Adrenal gland (tissue), 5 donors: ENCODE data around the gene ADK.
A peak's percentile ranks its signal among the peaks of the same experiment; 100 is the strongest.

Experiments used
- POLR2A ChIP-seq, 2 donors: fragments of 450-650 bp; IDR thresholded peaks; one replicate each; pipeline ENCODE4 v1.6.1; 2017; ENCODE audit warnings: antibody characterized with exemption in 2 of 2, mild to moderate bottlenecking in 2 of 2, moderate library complexity in 1 of 2
- TF ChIP-seq, protein P1 (sequence below), 6 experiments: fragments of 450-650 bp in 4 of 6; fragments of 200-600 bp in 2 of 6; sonication (generic) in 1 of 6; IDR thresholded peaks; 1 replicate in 5 of 6; 2 replicates in 1 of 6; pipeline versions ENCODE4 v1.5.1 to v1.8.0; 2016 to 2021; ENCODE audit warnings: antibody characterized with exemption in 6 of 6, mild to moderate bottlenecking in 2 of 6, moderate library complexity in 1 of 6
- donor health status: DM: no; HTN: no; CAD: no.

DNA sequence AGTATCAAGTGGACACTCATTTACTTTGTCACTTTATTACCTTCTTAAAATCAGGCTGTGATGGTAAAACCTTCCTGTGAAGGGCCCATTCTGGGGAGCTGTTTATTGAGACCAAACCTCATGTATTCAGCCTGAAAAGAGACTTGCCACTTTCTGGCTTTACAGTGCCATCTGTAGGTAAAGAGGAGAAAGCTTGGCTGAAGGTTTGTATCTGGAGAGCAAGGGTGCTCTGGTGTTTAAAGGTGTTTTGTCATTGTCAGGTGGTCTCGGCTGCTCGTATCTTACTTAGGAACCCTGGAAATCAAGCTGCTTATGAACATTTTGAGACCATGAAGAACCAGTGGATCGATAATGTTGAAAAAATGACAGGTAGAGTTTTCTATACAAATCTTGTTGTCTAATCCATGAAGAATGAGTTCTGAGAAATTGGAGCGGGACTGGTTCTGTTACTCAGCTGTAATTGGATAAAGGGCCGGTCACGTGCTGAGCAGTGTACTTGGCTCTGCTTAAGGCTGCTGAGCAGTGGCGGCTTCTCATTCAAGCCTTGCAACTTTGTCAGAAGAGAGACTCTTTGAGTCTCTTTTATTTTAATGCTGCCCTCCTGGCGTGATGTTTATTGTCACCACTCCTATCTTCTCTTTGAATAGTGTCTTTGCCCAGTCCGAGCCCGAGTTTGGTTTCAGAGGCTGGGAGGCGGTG, 47.3 kb upstream of the ADK start:
- no peak for TF ChIP-seq POLR2A (IDR thresholded peaks at IDR 0.05)
- TF ChIP-seq, protein P1, sequence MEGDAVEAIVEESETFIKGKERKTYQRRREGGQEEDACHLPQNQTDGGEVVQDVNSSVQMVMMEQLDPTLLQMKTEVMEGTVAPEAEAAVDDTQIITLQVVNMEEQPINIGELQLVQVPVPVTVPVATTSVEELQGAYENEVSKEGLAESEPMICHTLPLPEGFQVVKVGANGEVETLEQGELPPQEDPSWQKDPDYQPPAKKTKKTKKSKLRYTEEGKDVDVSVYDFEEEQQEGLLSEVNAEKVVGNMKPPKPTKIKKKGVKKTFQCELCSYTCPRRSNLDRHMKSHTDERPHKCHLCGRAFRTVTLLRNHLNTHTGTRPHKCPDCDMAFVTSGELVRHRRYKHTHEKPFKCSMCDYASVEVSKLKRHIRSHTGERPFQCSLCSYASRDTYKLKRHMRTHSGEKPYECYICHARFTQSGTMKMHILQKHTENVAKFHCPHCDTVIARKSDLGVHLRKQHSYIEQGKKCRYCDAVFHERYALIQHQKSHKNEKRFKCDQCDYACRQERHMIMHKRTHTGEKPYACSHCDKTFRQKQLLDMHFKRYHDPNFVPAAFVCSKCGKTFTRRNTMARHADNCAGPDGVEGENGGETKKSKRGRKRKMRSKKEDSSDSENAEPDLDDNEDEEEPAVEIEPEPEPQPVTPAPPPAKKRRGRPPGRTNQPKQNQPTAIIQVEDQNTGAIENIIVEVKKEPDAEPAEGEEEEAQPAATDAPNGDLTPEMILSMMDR (IDR thresholded peaks at IDR 0.05), result peak in 2 of 6 experiments; percentile 17 to 18
